Stimulated activated CD4-positive, alpha-beta T cell treated with anti-CD3 and anti-CD28 coated beads, Interleukin-4, amount 100 ng/mL, for 1 hour (primary cell): ENCODE measurements around the gene STK32C.

Experiments used
- DNase-seq: peaks from one replicate; pipeline ENCODE4 v3.0.0-alpha.2; 2020

STK32C gene

GRCh38 chr10:132264306-132264950, 43.3 kb downstream of the STK32C start:
- DNase-seq: no peak

DNA sequence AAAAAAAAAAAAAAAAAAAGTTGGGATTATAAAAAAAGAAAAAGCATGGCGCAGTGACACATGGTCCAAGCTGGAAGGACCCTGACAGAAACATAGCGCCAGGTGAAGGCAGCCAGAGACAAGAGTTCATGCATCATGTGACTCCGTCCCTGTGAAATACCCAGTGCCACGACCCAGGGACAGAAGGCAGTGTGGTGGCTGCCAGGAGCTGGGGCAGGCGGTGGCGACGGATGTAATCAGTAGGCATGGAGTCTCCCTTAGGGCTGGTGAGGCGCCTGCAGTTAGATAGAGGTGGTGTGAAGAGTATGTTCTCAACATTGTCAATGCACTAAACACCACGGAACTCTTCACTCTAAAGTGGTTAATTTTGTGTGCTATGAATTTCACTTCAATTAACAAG, 43.9 kb downstream of the STK32C start:
- no peak for DNase-seq

DNA sequence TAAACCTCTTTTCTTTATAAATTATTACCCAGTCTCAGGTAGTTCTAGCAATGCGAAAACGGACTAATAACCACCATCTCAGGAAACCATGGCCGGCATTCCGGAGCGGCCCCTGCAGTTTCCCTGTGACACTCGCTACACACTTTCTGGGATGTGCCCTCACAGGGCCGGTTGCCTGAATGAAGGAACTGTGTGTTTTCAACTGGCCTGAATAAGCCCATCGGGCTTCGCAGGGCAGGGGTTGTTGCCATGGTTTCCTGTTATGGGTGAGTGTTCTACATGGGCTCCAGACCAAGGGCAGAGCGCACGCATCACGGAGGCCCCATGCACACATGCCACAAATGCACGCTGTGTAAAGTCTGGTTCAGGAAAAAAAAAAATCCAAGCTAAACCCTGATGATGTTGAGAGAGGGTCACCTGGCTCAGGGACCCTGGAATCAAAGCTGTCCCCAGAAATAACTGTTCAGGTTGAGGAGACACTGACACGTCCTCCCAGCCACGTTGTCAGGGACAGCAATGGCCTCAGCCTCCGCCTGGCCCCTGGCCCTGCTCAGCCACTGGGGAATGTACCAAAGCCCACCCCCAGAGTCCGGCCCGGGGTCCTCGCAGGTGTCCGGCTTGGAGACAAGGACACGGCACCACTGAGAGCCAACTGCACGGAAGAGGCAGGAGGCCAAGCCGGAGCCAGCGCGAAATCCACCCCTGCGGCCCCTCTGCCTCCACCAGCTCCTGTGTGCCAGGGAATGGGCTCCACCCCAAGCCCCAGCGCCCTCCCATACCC, 47.9 kb downstream of the STK32C start:
- DNase-seq: no peak

DNA sequence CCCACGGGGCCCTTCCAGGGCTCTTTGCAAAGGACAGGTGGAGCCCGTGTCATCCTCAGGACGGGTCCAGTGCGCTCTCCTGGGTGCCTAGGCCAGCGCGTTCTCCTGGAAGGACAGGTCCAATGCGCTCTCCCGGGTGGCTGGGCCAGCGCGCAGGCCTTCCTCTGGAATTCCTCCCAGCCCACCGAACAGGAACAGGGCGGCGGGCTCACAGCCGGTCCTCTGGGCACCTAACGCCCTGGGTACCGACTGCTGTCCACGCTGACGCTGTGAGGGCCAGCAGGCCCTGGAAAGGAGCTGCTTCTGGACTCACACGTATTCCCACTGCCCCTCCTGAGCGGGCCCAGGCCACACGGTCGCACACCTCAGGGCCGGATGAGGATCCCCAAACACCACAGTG, 49.3 kb downstream of the STK32C start:
- no peak for DNase-seq

DNA sequence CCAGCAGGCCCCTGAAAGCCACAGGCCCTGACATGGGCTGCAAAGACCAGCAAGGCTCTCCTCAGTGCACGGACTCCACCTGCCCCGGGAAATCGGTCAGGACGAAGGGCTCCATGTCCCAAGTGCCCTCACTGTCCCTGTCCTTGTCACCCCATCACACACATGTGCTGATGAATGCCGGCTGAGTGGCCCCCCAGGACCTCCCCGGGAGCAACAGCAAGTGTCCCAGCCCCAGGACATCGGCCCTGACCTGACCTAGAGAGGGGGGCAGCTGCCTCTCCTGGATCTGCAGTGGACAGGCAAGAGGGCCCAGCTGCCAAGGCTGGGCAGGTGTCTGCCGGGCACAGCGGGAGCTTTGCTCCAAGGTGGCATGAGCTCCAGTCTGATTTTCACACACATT, 49.8 kb downstream of the STK32C start:
- DNase-seq: no peak

DNA sequence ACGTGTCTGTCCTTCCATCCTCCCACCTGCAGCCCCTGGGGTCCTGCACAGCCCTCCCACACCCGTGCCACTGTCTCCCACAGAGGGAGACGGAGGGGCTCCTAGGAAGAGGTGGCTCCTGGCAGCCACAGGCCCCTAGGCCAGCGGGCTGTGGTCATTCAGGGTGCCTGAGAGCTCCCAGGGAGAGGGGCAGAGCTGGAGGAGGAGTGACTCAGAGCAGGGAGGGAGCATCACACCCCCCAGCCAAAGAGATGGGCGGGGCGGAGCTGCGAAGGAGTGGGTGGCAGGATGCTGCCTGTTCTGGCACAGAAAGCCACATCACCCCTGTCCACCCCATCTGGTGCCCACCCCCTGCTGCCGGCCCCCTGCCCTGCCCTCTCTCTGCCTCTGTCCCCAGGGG, 50.5 kb downstream of the STK32C start:
- DNase-seq: peak; percentile 31

DNA sequence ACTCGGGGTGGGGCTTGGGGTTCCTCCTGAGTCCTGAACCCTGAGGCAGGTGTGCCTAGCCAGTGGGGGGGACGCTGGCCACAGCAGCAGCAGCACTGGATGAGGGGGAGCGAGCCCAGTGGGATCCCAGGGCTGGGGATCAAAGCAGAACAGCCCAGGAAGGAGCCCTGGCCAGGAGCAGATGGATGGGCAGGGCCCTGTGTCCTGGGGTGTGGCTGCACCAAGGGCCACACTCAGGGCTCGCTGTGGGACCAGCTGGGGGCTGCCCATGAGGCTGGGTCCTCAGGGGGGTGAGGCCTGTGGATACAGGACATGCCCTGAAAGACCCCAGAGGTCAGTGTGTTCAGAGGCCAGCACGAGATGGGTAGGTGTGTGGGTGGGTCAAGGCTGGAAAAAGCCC, 50.9 kb downstream of the STK32C start:
- DNase-seq: no peak

- DNase-seq: no peak
Measured at GRCh38 chr10:132255489-132256344, 52.0 kb downstream of the STK32C start.

- DNase-seq: no peak
Measured at GRCh38 chr10:132254841-132255240, 52.9 kb downstream of the STK32C start.

GRCh38 chr10:132253092-132253687, 54.6 kb downstream of the STK32C start:
- DNase-seq: no peak

GRCh38 chr10:132252412-132252811, 55.3 kb downstream of the STK32C start:
- DNase-seq: no peak

GRCh38 chr10:132251928-132252327, 55.8 kb downstream of the STK32C start:
- no peak for DNase-seq

GRCh38 chr10:132250481-132251475, 57.0 kb downstream of the STK32C start:
- no peak for DNase-seq

DNA sequence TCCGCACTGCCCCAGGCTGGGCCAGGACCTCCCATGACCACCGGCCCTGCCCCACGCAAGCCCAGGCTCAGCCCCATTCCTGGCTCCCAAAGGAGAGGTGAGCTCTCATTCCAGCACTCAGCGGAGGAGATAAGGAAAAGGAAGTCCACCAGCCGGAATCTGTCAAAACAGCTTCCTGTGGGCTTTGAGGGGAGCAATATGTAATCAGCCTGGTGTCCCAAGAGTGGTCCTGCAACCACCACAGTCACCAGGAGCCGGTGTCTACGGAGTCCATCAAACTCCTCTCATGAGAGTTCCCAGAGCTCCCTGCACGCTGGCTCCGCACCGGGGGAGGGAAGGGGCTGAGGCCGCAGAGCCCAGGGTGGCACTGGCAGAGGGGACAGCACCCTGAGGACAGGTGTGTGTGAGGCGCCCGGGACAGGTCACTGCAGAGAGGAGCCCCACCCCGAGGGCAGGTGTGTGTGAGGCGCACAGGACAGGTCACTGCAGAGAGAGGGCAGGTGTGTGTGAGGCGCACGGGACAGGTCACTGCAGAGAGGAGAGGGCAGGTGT, 57.9 kb downstream of the STK32C start:
- no peak for DNase-seq

DNA sequence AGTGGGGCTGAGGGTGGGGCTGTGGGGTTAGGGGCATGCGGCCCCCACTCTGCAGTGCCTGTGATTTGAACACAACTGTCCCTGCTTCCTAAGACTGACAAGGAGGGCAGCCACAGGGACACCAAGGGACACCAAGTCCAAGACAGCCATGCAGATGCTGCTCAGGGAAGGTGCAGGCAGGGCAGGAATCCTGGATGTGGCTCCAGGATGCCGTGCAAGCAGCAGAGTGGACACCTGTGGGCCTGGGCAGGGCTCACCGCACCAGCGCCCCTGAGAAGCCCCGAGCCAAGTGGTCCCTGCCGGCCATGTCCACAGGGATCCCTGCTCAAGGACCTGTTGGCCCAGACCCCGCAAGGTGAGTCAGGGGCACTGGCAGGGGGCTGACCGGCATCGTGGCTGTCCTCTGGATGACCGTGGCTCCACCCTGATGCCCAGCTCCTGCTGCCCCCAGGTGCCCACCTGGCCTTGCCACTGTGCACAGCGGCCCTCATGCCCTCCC, 58.5 kb downstream of the STK32C start:
- DNase-seq: no peak

GRCh38 chr10:132248455-132249225, 59.1 kb downstream of the STK32C start:
- DNase-seq: peak; percentile 76

- DNase-seq: no peak
Measured at GRCh38 chr10:132247943-132248342, 59.8 kb downstream of the STK32C start.

DNA sequence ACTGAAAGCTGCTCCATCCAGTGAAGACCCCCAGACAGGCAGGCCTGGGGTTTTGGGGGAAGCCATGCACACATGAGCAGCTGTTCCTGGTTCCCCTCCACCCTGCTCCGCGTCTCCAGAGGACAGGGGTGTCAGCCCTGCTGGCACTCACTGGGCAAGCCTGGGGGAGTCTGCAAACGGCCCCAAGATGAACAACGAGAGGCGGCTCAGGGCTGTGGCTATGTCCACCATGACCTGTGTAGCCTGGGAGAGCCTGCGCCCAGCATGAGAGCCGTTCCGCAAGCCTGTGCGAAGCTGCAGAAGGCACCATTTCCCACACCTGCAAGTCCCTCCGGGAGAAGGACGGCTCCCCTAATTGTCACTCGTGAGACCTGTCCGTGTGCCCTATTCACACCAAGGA, 61.5 kb downstream of the STK32C start:
- no peak for DNase-seq

DNA sequence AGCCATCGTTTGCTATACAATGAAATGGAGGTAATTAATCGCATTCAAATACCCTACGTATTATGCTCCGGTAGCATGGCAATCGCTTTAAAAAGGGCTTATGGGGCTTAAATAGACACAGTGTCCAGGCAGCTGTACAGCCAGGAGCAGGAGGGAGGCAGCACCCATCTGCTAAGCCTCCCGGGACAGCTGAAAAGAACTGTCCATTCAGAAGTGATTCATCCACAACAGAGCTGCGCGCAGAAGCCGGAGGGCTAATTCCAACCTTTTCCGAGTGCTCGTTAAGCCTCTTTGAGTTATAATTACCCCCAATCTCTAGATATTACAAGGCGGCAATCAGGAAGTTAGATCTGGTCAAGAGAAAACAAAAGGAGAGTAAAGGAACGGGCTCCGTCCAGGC, 62.7 kb downstream of the STK32C start:
- no peak for DNase-seq

GRCh38 chr10:132243626-132244025, 64.1 kb downstream of the STK32C start:
- DNase-seq: no peak

- no peak for DNase-seq
Measured at GRCh38 chr10:132243141-132243540, 64.6 kb downstream of the STK32C start.
